ENCODE measurements around the gene CD2.
A peak's percentile ranks its signal among the peaks of the same experiment; 100 is the strongest.

CD2 gene

DNA sequence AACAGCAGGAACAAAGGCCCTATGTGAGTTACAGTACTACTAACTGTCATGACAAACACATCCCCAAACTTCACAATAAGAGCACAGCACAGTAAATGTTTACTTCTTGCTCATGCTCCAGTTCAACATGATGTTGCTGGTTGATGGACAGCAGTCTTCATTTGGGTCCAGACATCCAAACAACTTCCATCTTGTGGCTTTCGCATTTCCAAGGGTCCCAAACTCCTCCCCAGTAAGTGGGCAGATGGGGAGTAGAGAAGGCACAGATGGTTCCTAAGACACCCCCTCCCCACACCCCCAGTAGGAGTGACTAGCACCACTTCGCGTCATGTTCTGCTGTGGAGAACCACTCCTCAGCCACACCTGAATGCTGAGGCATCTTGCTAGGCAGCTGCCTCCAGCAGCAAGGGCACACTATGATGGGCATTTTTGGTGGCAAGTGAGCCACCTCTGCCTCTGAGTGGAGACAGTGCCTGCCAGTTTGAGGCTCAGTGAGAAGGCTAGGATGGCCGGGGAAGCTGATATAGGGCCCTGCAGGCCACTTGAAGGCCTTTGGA lies 32.7 kb upstream of the CD2 start:
- DNase-seq (ENCODE audit: insufficient read length, low spot score) (no peak), FAIRE-seq (no peak)
- TF ChIP-seq POLR2A (IDR thresholded peaks at IDR 0.05; ENCODE audit: low read depth, low read length) = no peak

GRCh38 chr1:116722016-116722838 lies 32.0 kb upstream of the CD2 start:
- FAIRE-seq (no peak), DNase-seq (ENCODE audit: insufficient read length, low spot score) (no peak)
- TF ChIP-seq POLR2A (IDR thresholded peaks at IDR 0.05; ENCODE audit: low read depth, low read length) = no peak

DNA sequence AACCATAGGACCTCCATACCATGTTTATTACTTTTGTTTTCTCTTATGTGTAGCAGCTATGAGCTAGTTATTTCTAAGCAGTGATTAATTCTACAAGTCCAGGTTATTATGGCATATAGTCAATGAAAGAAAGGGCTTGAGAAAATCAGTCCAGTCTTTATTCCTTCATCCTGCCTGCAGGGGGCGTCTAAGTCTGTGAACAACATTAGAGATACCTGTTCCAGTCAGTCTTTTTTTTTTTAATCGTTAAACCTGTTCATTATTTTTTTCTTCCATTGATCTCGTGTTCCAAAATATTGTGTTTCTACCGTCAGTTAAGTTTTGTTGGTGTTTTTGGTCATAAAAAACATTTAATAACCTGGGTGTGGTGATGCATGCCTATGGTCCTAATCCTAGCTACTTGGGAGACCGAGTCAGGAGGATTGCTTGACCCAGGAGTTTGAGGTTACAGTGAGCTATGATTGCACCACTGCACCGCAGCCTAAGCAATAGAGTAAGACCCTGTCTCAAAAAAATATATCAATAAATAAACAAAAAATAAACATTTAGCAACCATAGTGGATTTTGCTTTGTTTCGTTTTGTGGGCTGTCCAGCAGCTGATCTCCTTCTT lies 29.4 kb upstream of the CD2 start:
- FAIRE-seq = no peak
- DNase-seq (ENCODE audit: insufficient read length, low spot score) = peak; percentile 17
- no peak for TF ChIP-seq POLR2A (IDR thresholded peaks at IDR 0.05; ENCODE audit: low read depth, low read length)

DNA sequence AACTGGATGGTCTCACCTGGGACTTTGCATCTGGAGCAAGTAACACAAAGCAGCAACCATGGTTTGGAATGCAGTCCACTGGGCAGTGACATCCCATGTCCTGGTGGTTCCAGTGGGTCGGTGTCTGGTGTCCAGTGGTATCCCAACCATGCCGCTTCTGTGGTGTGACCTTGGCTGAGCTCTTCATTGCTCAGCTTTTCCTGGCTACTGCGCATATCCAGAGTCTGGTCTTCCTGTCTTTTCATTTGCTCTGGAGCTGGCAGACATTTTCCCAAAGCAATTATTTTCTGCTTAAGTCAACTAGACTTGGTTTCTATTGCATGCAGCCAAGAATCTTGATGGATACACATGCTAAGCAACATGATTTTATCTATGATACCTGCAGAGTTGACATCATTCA lies 28.4 kb upstream of the CD2 start:
- TF ChIP-seq POLR2A (IDR thresholded peaks at IDR 0.05; ENCODE audit: low read depth, low read length) = no peak
- no peak for FAIRE-seq
- DNase-seq (ENCODE audit: insufficient read length, low spot score) = no peak

GRCh38 chr1:116726872-116727820 lies 27.1 kb upstream of the CD2 start:
- no peak for TF ChIP-seq POLR2A (IDR thresholded peaks at IDR 0.05; ENCODE audit: low read depth, low read length)
- no peak for FAIRE-seq
- DNase-seq (ENCODE audit: insufficient read length, low spot score) = no peak

DNA sequence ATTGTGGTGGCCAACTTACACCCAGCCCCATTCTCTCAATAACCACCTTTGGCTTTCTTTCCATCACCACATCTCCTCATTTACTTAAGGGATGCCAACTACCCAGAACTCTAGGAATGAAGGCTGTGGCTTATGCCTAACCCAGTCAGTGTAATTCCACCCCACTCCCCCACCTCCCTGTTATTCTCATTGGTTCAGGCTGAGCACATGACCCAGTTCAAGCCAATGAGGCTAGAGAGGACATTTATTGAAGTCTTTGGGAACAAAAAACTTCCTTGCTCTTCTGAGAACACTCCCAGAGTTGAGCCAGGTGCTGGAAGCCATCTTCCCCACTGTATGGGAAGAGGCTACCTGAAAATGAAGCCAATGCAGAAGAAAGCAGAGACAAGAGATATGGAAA lies 22.8 kb upstream of the CD2 start:
- FAIRE-seq = no peak
- DNase-seq (ENCODE audit: insufficient read length, low spot score) = no peak
- no peak for TF ChIP-seq POLR2A (IDR thresholded peaks at IDR 0.05; ENCODE audit: low read depth, low read length)

GRCh38 chr1:116732726-116733125 lies 21.5 kb upstream of the CD2 start:
- no peak for FAIRE-seq
- TF ChIP-seq POLR2A (IDR thresholded peaks at IDR 0.05; ENCODE audit: low read depth, low read length) = no peak
- no peak for DNase-seq (ENCODE audit: insufficient read length, low spot score)

GRCh38 chr1:116733476-116734365 lies 20.5 kb upstream of the CD2 start:
- FAIRE-seq (no peak), DNase-seq (ENCODE audit: insufficient read length, low spot score) (no peak)

GRCh38 chr1:116735246-116735645 lies 19.0 kb upstream of the CD2 start:
- no peak for FAIRE-seq
- DNase-seq (ENCODE audit: insufficient read length, low spot score) = no peak
- TF ChIP-seq POLR2A (IDR thresholded peaks at IDR 0.05; ENCODE audit: low read depth, low read length) = no peak

More at GRCh38 chr1:116733476-116734365, 20.5 kb upstream of the CD2 start:
- TF ChIP-seq POLR2A (IDR thresholded peaks at IDR 0.05; ENCODE audit: low read depth, low read length) = no peak

DNA sequence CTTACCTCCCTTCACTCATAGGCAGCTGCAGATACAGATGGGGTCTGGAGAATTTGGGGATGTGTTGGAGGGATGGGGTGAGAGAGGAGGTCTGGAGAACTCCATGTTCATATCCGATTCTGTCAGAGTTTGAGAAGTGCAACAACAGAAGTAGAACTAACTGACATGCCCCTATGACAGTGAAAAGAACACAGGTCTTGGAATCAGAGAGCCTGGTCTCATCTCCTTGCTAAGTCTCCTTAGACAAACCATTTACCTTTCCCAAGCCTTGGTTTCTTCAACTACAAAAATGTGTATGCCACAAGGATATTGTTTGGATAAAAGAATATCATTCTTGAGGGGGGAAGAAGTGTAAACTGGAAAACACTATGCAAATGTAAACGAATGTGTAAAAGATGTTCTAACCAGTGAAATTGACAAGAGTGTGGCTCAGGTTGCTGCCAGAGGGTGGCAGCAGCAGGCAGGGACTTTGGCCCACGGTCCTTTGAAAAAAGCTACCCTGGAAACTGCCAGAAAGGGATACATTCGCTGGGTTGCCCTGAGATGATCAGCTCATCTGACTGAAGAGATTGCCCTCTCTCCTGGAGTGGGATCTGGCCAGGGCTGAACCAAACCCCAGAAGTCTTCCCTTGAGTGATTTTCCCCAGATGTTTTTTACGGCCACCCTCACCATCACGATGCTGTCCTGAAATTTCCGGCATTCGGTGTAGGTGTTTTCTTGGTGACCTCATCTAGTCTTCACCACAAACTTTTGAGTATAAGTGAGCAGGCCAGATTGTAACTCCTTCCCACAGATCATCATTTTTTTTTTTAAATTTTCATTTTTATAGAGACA lies 17.0 kb upstream of the CD2 start:
- no peak for TF ChIP-seq POLR2A (IDR thresholded peaks at IDR 0.05; ENCODE audit: low read depth, low read length)
- FAIRE-seq (no peak), DNase-seq (ENCODE audit: insufficient read length, low spot score) (peak; percentile 36)

DNA sequence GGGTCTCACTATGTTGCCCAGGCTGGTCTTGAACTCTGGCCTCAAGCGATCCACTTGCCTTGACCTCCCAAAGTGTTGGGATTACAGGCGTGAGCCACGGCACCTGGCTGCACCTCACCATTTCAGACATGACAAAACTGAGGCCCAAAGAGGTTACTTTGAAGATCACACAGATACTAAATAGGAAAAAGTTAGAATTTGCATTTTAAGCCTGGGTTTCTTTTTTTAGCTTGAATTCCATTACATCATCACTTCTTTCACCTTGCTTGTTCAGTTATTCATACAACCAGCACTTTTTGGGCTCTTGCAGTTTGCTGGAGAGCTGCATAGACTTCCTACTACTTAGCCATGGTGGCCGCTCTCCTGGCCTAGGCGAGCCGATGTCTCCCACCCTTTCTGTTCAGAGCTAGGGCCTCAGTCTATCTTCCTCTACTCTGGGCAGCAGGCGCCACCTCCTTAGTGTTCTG lies 16.3 kb upstream of the CD2 start:
- DNase-seq (ENCODE audit: insufficient read length, low spot score) (no peak), FAIRE-seq (no peak)

More for the DNA sequence above, 16.3 kb upstream of the CD2 start:
- TF ChIP-seq POLR2A (IDR thresholded peaks at IDR 0.05; ENCODE audit: low read depth, low read length) = no peak

Data from H54 (cell line).